Middle frontal gyrus (tissue), 1 donor: ENCODE data around the gene RABL6.

ENCODE experiments used
- DNase-seq: peaks from one replicate; pipeline ENCODE4 v3.0.0-alpha.2; 2015; ENCODE audit warnings: low spot score; ENCODE audit errors: extremely low spot score

The RABL6 gene

DNA sequence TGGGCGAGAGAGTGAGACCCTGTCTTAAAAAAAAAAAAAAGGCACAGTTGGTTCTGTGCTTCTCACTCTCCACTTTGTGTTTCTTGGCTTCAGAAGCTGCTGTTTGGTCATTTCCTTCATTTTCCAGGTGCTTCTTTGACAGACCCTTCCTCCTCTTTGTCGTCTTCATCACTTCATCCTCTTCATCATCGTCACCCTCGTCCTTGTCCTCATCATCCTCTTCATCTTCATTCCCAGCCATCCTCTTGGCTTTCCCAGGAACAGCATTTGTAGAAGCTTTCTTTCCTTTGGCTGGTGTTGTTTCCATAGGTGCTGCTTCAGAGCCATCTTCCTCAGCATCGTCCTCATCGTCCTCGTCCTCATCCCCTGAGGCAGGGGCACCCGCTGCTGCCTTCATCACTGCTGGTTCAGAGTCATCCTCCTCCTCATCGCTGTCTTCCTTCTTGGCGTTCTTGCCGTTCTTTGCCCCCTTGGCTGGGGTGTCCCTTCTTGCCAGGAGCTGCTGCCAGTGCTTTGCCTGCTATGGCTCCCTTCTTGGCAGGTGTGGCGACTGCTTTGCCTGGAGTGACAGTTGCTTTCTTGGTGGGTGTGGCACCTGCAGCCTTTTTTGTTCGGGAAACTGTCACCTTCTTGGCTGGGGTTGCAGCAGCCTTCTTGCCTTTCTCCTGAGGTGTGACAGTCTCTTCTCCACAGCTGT is 7.1 kb downstream of the RABL6 start:
- DNase-seq: no peak

DNA sequence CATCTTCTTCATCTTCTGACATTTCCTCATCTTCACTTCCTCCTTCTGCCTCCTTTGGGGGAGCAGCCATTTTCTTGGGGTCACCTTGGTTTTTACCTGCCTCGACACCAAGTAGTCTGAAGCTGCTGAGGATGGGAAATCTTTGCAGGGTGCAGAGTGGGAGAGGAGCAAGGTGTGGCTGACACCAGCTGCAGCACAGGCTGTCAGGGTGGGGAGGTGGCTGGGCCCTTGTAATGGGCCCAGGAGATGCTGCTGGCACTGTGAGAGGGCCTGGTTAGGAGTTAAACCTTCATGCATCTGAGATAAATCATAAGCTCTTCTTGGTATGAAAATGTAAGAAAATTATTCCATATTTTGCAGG is 7.7 kb downstream of the RABL6 start:
- DNase-seq: no peak

DNA sequence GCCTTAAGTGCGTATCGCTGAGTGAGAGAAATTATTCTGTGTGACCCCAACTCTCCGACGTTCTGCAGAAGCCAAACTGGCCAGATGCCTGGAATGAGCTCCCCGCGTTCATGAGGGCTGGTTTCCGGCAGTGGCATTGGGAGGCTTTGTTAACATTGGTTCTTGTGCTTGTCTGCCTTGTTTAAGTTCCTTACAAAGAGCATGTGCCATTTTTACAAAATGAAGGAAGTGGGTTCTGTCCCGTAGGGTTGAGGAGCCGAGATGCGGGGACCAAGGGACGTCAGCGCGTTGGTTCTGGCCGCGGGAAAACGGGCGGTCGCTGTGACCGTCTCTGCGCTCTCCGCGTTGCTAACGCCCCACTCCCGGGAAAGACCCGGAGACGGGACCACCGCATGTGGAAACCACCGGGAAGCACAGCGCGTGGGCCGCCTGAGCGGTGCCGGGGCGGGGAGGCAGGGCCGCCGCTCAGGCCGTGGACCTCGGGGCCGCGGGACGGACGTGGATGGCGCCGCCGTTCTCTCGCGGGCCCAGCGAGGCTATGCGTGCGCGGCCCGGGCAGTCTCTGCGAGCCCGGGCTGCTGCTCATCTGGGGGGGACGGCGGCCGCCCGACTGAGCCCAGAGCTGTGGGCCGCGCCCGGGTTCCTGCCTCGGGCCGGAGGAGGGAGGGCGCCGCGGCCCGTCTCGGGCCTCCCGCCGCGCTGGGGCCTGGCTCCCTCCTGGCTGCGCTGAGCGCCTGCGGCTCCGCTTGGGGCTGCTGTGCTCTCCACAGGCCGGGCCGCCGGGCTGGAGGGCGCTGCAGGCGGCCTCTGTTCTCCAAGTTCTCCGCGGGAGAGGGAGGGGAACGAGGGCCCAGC is 13.4 kb downstream of the RABL6 start:
- no peak for DNase-seq

DNA sequence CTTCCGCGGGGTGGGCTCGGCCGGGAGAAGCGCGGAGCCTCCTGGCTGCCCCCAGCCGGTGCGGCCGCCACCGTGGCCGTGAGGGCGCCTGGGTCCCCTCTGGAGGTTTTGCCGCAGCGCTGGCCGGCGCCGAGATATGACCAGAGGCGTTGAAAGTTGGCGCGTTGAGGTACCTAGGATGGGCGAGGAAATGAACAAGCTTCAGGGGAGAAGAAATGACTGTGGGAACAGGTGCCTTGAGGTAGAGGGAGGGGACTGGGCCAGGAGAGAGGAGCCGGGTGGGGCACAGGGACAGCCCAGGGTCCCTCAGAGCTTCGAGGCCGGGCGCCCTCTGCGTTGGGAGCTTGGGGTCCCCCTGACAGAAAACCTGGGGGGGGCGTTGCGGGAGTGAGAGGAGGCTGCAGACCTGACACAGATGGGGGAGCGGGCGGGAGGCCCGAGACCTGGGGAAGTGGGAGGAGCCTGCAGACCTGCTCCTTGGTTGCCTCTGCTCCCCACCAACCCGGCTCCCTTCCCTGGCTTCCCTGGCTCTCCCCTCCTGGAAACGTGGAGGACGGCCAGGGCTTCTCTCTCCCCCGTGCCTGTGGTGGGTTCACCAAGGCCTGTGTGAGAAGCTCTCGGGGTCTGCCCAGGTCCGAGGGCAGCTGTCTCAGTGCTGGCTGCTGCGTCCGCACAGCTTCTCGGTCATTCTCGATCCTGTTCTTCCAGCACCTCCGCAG is 14.2 kb downstream of the RABL6 start:
- no peak for DNase-seq

DNA sequence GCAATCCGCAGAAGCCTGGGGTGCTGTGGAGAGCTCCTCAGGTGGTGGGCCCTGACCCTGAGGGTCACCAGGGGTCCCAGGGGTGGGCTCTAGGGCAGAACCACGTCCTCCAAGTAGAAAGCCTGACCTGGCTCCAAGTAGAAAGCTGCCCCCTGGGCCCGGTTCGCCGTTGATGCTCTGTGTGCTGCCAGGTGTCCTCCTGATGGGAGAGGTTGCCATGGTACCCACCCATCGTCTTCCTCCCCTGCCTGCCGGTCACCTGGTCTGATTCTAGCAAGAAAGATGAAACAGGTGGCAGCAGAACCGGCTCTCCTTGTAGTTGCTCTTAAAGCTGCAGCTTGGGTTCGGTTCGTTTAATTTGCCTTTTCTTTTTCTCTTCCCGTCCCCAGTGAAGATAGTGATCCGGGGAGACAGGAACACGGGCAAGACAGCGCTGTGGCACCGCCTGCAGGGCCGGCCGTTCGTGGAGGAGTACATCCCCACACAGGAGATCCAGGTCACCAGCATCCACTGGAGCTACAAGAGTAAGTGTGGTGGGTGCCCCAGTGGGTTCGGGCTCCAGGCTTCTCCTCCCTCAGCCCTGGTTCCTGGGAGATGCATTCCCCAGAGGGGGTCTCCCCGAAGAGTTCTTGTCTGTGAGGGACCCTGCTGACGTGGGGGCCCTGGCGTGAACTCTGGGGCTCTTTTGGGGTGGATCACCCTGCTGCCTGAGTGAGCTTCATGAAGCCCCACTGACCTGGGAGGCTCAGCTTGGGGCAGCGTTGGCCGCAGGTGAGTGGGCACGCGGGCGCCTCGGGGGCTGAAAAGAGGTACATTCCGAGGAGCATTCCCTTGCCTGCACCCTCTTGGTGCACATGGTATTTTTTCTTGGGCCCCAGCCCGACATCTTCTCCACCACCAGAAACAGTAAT is 15.6 kb downstream of the RABL6 start:
- no peak for DNase-seq

DNA sequence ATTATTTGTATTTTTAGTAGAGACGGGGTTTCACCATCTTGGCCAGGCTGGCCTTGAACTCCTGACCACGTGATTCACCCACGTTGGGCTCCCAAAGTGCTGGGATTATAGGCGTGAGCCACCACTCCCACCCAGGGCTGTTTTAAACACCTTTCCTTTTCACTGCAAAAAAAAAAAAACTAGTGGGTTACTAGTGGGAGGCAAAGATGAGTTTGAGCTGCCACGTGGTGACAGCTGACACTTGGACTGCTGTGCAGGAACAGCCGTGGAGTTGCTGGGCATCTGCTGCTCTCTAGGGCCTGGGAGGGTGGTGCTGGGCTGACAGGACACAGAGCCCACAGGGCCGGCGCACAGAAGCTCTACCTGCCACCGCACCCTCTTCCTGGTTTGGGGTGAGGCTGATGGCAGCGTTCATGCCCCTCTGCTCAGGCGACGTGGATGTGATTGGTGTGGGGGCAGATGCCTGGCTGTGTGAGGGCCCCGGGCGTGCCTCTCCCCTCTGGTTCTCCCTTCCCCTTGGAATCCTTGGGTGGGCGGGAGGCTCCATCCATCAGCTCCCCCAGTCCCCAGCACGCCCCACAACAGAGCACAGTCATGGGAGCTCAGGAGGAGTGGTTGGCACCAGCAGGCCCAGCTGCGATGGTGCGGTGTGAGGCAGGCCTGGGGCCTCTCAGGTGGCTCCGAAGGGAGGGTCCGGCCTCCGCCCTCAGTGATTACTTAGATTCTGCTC is 16.9 kb downstream of the RABL6 start:
- DNase-seq: no peak

DNA sequence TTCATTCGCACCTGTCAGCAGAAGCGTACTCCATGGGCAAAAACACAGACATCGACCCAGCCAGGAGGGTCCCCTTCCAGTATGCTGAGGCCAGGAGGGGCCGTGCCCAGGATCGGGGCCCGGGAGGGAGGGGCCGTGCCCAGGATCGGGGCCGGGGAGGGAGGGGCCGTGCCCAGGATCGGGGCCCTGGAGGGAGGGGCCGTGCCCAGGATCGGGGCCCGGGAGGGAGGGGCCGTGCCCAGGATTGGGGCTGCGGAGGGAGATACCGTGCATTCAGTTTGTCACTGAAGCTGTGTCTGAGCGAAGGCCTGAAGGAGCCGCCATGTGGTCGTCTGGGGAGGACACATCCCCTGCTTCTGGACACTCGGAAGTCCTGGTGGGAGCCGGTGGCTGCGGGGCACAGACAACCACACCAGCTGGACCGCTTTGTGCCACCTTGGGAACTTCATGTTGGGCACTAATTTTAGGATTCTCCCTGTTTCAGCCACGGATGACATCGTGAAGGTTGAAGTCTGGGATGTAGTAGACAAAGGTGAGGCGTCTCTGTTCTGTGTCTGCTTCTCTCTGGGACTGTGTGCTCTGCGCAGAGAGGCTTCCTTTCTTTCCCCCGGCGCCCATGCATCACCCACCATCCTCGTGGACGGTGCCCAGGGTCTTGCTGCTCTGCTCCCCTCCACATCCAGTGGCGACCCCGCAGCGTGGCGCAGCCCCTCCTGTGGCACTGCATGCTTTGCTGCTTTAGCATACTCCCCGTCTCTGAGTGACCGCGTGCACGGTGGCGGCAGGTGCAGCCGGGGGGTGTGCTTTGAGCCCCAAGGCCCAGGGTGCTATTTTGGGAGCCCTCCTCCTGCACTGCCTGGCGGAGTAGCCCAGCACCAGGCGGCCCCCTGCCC is 17.8 kb downstream of the RABL6 start:
- no peak for DNase-seq

DNA sequence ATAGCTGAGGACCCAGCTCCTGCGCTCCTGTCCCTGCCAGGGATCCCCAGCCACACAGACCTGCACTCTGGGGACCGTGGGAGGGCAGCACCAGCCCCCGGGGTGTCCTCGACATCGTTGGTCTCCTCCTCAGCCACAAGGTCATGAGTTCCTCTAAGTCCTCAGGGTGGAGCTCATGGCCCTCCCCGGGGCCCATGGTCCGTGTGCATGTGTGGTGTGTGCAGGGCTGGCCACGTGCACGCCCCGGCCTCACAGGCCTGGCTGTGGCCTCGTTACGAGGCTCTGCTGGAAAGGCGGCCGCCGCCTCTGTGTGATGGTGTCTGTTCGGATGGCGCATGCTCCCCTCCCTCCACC is 18.4 kb downstream of the RABL6 start:
- no peak for DNase-seq

DNA sequence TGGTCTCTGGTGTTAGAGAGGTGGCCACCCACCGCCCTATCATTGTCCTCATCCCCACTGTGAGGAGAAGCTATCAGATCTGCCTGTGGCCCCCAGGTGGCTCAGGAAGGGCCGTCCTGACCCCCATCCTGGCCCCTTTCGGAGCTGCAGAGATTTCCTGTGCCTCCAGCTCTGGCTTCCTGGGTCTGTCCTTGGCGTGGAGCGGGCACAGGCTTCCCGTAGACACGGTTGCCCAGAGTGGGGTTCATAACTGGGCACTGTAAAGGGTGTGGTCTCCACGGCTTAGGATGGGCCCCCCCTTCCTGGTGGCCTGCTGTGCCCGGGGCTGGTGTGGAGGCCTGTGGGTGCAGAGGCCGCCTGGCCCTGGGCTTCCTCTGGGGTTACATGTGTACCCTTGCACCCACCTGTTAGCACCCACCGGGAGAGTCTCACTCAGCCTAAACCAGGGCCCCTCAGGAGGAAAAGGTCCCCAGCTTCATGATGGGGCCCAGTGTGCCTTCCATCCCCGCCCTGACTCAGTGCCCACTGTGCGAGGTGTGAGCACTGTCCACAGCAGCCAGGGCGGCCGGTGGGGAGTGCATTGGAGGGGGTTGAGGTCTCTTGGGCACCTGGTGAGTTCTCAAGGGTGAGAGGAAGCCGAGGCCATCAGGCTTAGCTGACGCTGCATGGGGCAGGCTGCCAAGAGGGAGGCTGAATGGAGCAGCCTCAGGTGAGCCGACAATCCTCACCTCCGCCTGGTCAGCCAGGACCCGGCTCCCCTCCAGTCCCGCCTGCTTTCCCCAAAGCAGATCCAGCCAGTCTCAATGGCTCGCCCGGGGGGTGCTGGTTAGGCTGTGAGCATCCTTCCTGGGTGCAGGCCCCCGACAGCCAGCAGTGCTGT is 19.2 kb downstream of the RABL6 start:
- no peak for DNase-seq

DNA sequence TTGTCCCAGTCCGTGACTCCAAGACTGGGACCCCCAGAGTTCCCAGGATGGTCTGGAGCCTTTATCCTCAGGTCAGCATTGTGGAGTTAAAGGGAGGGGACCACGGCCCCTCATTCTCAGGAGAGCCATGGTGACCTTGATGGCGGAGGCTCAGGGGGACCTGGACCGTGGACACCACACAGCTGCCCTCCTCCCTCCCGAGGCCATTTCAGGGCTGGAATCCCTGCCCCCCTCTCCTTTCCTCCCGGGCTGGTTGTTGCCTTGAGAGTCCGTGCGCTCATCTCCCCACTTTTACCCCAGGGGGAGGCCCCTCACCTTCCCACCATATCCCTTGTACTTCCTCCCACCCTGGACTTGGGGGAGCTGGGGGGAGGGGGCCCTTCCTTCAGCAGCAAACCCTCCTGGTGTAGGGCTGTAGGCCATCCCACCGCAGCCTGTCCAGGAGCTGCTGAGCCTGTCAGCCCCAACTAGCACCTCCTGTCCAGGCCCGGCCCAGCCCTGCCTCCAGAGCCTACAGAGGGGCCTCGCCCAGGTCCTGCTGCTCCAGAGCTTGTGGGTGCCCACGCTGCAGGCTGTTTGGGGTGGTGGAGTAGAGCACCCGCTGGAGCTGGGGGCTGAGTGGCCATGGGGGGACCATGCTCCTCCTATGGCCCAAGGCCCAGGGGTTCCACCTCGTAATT is 20.2 kb downstream of the RABL6 start:
- no peak for DNase-seq

DNA sequence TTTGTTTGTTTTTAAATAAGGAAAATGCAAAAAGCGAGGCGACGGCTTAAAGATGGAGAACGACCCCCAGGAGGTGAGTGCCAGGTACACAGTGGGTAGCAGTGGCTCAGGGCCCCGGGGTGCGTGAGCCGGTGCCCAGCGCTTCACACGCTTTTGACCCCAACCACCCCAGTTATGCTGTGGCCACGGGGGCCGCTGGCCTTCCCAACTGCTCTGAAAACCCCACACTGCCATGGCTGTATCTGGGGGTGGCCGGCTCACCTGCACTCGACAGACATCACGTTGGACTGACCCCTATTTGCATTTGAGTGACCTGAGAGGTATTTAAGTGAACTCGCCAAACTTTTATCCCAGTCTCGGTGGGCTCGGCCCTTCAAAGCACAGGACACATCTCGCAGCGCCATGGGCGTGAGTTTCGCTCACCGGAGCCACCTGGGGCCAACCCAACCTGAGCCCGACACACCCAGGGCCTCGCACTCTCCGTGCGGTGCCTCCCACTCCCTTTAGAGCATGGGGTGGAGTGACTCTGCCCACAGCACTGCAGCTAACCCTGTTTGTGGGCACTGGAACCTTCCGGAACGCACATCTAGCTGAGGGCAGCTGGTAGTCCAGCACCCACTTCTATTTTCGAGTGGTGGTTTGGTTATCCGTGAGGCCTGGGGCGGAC is 20.9 kb downstream of the RABL6 start:
- DNase-seq: no peak

DNA sequence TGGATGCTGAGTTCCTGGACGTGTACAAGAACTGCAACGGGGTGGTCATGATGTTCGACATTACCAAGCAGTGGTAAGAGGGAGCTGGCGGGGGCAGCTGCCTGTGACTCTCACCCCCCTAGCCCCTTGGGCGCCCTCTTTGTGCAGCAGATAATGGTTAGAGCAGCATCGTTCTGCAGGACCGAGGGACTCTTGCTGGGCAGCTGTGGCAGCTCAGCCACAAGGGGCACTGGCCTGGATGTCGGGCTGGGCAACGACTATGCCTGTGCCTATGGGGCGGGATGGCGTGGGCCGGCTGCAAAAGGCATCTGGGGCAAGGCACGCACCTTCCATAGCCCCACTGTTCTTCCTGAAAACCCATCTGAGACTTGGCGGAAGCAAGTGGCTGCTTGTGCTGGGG is 21.7 kb downstream of the RABL6 start:
- no peak for DNase-seq

DNA sequence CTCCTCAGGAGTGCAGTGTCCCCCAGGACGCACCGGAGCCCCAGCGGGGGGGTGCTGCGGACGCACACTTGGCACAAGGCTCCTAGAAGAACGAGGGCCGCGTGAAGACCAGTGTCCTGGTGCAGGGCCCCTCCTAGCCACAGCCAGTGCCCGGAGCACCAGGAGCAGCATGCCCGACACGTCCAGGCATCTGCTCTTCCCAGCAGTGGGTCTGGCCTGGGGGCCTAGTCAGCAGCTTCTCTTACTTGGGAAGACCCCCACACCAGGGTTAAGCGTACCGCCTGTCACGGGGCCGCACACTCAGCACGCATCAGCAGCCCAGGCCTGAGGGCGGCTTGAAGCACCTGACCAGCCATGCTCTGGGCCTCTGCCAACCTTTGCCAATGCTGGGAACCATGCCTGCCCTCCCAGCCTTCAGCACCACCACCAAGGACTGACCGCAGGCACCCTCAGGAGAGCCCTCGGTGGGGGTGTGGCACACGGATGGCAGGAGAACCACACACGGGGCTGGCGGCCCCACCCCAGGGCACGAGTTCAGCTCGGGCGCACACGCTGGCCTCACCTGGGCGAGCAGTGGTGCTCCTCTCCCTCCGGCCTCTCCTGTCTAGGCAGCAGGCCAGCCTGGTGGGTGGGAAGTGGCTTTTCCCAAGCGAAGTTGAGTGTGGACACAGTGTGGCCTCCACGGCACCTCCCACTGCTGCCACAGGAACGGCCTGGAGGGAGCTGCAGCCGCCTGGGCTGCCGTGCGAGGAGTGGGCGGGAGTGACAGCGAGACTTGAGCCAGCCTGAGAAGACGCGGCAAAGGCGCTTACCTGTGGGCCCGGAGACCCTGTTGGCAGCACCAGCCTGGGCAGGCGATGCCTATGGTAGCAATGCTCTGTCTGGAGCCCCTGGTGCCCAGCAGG is 22.5 kb downstream of the RABL6 start:
- no peak for DNase-seq

DNA sequence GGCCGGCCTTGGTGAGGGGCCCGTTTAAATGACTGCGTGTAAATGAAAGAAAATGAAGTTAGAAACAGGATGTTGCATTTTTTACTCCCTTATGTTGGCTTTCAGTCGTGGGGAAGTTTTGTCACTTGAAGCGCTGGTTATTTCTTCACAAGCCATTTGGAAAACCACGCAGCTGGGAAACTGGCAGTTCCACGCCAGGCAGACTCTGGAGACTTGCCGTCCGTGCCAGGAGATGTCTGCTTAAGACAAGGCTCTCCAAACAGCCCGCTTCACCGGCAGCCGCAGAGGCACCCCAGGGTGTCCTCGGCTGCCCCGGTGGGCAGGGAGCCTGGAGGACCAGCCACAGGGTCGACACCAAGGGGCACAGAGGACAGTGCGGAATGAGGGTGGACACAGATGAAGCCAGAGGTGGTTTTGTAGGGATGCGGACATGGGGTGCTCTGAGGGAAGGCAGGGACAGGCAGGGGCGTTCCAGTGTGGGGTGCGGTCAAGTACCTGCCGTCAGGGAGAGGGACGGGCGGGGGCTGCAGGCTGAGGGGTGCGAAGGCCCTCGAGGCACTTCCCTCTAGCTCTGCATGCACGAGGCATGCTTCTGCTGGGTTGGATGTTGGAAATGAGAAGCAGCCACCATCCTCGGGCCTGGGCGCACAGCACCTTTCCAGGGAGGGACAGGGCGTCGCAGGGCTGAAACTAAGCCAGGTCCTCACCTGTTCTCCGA is 23.4 kb downstream of the RABL6 start:
- no peak for DNase-seq

DNA sequence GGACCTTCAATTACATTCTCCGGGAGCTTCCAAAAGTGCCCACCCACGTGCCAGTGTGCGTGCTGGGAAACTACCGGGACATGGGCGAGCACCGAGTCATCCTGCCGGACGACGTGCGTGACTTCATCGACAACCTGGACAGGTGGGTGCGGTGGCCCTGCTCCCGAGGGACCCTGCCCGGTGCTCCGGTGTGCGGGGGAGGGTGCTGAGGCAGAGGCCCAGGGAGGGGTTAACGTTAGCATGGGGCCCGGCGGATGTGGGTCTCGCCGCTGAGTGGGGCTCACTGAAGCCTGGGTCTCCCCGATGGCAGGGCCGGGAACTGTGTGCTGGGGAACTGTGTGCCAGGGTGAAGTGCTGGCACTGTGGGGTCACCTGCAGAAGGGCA is 24.0 kb downstream of the RABL6 start:
- DNase-seq: no peak

DNA sequence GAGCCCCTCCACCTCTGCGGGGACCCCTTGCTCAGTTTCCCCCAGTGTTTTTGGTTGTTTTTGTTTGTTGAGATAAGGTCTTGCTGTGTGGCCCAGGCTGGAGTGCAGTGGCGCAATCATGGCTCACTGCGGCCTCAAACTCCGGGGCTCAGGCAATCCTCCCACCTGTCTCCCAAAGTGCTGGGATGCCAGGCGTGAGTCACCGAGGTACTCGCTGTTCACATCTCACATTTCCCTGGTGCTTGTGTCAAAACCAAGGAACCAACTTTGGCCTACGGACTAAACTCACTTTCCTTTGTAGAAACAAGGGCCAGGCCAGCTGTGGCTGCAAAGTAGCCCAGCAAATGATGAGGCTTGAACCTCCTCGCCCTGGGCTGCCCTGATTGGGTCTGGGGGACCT is 24.8 kb downstream of the RABL6 start:
- no peak for DNase-seq
